Measurements from ENCODE around the gene TSPAN2.
"Not testable (repeated sequence)": the region's sequence is repeated elsewhere in the genome, so short reads cannot be mapped to it uniquely, and the experiment has no call there.

Gene TSPAN2

DNA sequence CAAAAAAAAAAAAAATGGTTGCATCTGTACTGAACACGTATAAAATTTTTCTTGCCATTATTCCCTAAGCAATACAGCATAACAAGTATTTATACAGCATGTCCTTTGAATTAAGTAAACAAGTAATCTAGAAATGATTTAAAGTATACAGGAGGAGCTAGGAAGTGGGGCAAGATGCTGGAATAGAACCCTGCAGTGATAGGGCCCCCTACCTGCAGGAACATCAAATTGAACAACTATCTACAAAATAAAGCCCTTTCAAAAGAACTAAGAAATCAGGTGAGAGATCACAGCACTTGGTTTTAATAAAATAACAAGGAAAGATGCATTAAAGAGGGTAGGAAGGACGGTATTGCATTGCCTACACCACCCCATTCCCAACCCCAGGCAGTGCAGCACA lies 48.8 kb downstream of the TSPAN2 start:
- Histone ChIP-seq H3K27ac (ENCODE audit: low read length) (no peak overlapping the region), H3K9me3 (ENCODE audit: control insufficient read depth in 2 of 2, low read length in 2 of 2) (no peaks in the 10 kb centered on the region), H3K9ac (ENCODE audit: low read length in 2 of 2) (no peak overlapping the region), H3K27me3 (ENCODE audit: control insufficient read depth in 1 of 2, insufficient read depth in 2 of 2, low read length in 2 of 2) (no peaks in the 10 kb centered on the region), H3K4me1 (ENCODE audit: control insufficient read depth, insufficient read depth, low read length) (no peaks in the 10 kb centered on the region), H3K36me3 (ENCODE audit: control insufficient read depth in 2 of 2, insufficient read depth in 2 of 2, low read length in 2 of 2) (peaks cover 6 to 19% of the 10 kb centered on the region in 2 donors), H3K4me3 (ENCODE audit: low read length in 2 of 2) (no peak overlapping the region)

DNA sequence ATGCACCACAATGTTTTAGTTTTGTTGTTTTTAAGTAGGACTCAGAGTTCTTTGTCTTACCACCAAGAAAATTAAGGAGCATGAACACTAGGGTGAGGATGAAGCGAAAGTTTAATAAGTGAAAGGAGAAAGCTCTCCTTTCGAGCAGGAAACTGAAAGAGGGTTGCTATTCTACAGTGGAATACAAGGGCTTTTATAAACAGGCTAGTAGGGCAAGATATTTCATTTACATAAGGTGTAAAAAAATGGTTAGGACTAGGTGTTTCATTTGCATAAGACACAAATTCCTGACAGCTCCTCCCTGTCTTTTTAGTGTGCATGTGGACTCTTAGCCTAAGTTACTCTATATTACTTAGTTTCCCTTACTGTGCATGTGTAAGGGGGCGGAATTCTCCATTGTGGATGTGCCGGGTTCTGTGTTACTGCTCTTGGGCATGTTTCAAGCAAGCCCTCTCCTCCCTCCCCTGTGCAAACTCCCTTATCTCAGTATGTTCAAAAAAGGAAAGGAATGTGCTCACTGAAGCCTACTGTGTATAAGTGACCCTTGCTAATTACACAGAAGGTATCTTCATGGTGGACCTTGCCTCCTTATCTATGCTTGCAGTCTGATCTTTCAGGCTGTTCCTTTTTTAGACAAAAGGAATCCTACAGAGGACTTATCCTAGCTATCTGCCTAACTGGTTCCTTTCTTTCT lies 52.3 kb downstream of the TSPAN2 start:
- Histone ChIP-seq H3K4me1 (ENCODE audit: control insufficient read depth, insufficient read depth, low read length) (no peaks in the 10 kb centered on the region), H3K27ac (ENCODE audit: low read length) (no peak overlapping the region), H3K27me3 (ENCODE audit: control insufficient read depth in 1 of 2, insufficient read depth in 2 of 2, low read length in 2 of 2) (no peaks in the 10 kb centered on the region), H3K4me3 (ENCODE audit: low read length in 2 of 2) (no peak overlapping the region), H3K9me3 (ENCODE audit: control insufficient read depth in 2 of 2, low read length in 2 of 2) (no peaks in the 10 kb centered on the region), H3K9ac (ENCODE audit: low read length in 2 of 2) (no peak overlapping the region), H3K36me3 (ENCODE audit: control insufficient read depth in 2 of 2, insufficient read depth in 2 of 2, low read length in 2 of 2) (peaks cover 5 to 14% of the 10 kb centered on the region in 2 donors)

GRCh38 chr1:115035652-115036051 lies 53.7 kb downstream of the TSPAN2 start:
- Histone ChIP-seq H3K27ac (ENCODE audit: low read length) (no peak overlapping the region), H3K4me3 (ENCODE audit: low read length in 2 of 2) (no peak overlapping the region), H3K36me3 (ENCODE audit: control insufficient read depth in 2 of 2, insufficient read depth in 2 of 2, low read length in 2 of 2) (peaks cover under 1 to 6% of the 10 kb centered on the region in 2 donors), H3K9ac (ENCODE audit: low read length in 2 of 2) (no peak overlapping the region), H3K9me3 (ENCODE audit: control insufficient read depth in 2 of 2, low read length in 2 of 2) (no peaks in the 10 kb centered on the region), H3K4me1 (ENCODE audit: control insufficient read depth, insufficient read depth, low read length) (no peaks in the 10 kb centered on the region), H3K27me3 (ENCODE audit: control insufficient read depth in 1 of 2, insufficient read depth in 2 of 2, low read length in 2 of 2) (no peaks in the 10 kb centered on the region)

GRCh38 chr1:115031595-115031994 lies 57.7 kb downstream of the TSPAN2 start:
- no peak overlapping the region for H3K9ac ChIP-seq (ENCODE audit: low read length in 2 of 2)
- H3K27ac ChIP-seq (ENCODE audit: low read length): no peak overlapping the region
- no peaks in the 10 kb centered on the region for H3K4me1 ChIP-seq (ENCODE audit: control insufficient read depth, insufficient read depth, low read length)
- H3K4me3 ChIP-seq (ENCODE audit: low read length in 2 of 2): no peak overlapping the region
- H3K27me3 ChIP-seq (ENCODE audit: control insufficient read depth in 1 of 2, insufficient read depth in 2 of 2, low read length in 2 of 2): no peaks in the 10 kb centered on the region
- no peaks in the 10 kb centered on the region for H3K9me3 ChIP-seq (ENCODE audit: control insufficient read depth in 2 of 2, low read length in 2 of 2)
- H3K36me3 ChIP-seq (ENCODE audit: control insufficient read depth in 2 of 2, insufficient read depth in 2 of 2, low read length in 2 of 2): no peaks in the 10 kb centered on the region

GRCh38 chr1:115029526-115029925 lies 59.8 kb downstream of the TSPAN2 start, which contains the start of gene TSHB:
Gene TSHB, plus strand, starts transcription at chr1:115029826. Its CDS starts 3,537 bp downstream, at chr1:115033363.
- Histone ChIP-seq H3K9me3 (ENCODE audit: control insufficient read depth in 2 of 2, low read length in 2 of 2) (no peaks in the 10 kb centered on the region), H3K9ac (ENCODE audit: low read length in 2 of 2) (no peak within 1 kb of the TSS), H3K27me3 (ENCODE audit: control insufficient read depth in 1 of 2, insufficient read depth in 2 of 2, low read length in 2 of 2) (no peaks in the 10 kb centered on the region), H3K4me3 (ENCODE audit: low read length in 2 of 2) (no peak within 1 kb of the TSS), H3K36me3 (ENCODE audit: control insufficient read depth in 2 of 2, insufficient read depth in 2 of 2, low read length in 2 of 2) (no peaks in the 10 kb centered on the region), H3K27ac (ENCODE audit: low read length) (no peak within 1 kb of the TSS), H3K4me1 (ENCODE audit: control insufficient read depth, insufficient read depth, low read length) (no peaks in the 10 kb centered on the region)

- peaks cover 0 to 3% of the 10 kb centered on the region in 2 donors for H3K27me3 ChIP-seq (ENCODE audit: control insufficient read depth in 1 of 2, insufficient read depth in 2 of 2, low read length in 2 of 2)
- H3K36me3 ChIP-seq (ENCODE audit: control insufficient read depth in 2 of 2, insufficient read depth in 2 of 2, low read length in 2 of 2): no peaks in the 10 kb centered on the region
- no peak overlapping the region for H3K4me3 ChIP-seq (ENCODE audit: low read length in 2 of 2)
- H3K9me3 ChIP-seq (ENCODE audit: control insufficient read depth in 2 of 2, low read length in 2 of 2): no peaks in the 10 kb centered on the region
- no peak overlapping the region for H3K9ac ChIP-seq (ENCODE audit: low read length in 2 of 2)
- H3K27ac ChIP-seq (ENCODE audit: low read length): no peak overlapping the region
- H3K4me1 ChIP-seq (ENCODE audit: control insufficient read depth, insufficient read depth, low read length): no peaks in the 10 kb centered on the region
Observed at GRCh38 chr1:115023593-115023992, 65.7 kb downstream of the TSPAN2 start.

- no peak overlapping the region for H3K9ac ChIP-seq (ENCODE audit: low read length in 2 of 2)
- no peaks in the 10 kb centered on the region for H3K36me3 ChIP-seq (ENCODE audit: control insufficient read depth in 2 of 2, insufficient read depth in 2 of 2, low read length in 2 of 2)
- no peak overlapping the region for H3K4me3 ChIP-seq (ENCODE audit: low read length in 2 of 2)
- H3K27ac ChIP-seq (ENCODE audit: low read length): no peak overlapping the region
- no peaks in the 10 kb centered on the region for H3K4me1 ChIP-seq (ENCODE audit: control insufficient read depth, insufficient read depth, low read length)
- no peaks in the 10 kb centered on the region for H3K9me3 ChIP-seq (ENCODE audit: control insufficient read depth in 2 of 2, low read length in 2 of 2)
- H3K27me3 ChIP-seq (ENCODE audit: control insufficient read depth in 1 of 2, insufficient read depth in 2 of 2, low read length in 2 of 2): peaks cover 0 to 3% of the 10 kb centered on the region in 2 donors
Observed at GRCh38 chr1:115021145-115021544, 68.2 kb downstream of the TSPAN2 start.

DNA sequence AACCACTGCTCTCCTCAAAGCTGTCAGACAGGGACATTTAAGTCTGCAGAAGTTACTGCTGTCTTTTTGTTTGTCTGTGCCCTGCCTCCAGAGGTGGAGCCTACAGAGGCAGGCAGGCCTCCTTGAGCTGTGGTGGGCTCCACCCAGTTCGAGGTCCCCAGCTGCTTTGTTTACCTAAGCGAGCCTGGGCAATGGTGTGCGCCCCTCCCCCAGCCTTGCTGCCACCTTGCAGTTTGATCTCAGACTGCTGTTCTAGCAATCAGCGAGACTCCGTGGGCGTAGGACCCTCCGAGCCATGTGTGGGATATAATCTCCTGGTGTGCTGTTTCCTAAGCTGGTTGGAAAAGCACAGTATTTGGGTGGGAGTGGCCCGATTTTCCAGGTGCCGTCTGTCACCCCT lies 69.8 kb downstream of the TSPAN2 start:
- H3K9me3 ChIP-seq (ENCODE audit: control insufficient read depth in 2 of 2, low read length in 2 of 2); H3K27ac ChIP-seq (ENCODE audit: low read length); H3K9ac ChIP-seq (ENCODE audit: low read length in 2 of 2); H3K36me3 ChIP-seq (ENCODE audit: control insufficient read depth in 2 of 2, insufficient read depth in 2 of 2, low read length in 2 of 2); H3K27me3 ChIP-seq (ENCODE audit: control insufficient read depth in 1 of 2, insufficient read depth in 2 of 2, low read length in 2 of 2); H3K4me1 ChIP-seq (ENCODE audit: control insufficient read depth, insufficient read depth, low read length); H3K4me3 ChIP-seq (ENCODE audit: low read length in 2 of 2): not testable (repeated sequence)

GRCh38 chr1:115013792-115014191 lies 75.5 kb downstream of the TSPAN2 start:
- Histone ChIP-seq H3K4me1 (ENCODE audit: control insufficient read depth, insufficient read depth, low read length) (no peaks in the 10 kb centered on the region), H3K27ac (ENCODE audit: low read length) (no peak overlapping the region), H3K36me3 (ENCODE audit: control insufficient read depth in 2 of 2, insufficient read depth in 2 of 2, low read length in 2 of 2) (no peaks in the 10 kb centered on the region), H3K9me3 (ENCODE audit: control insufficient read depth in 2 of 2, low read length in 2 of 2) (no peaks in the 10 kb centered on the region), H3K9ac (ENCODE audit: low read length in 2 of 2) (no peak overlapping the region), H3K27me3 (ENCODE audit: control insufficient read depth in 1 of 2, insufficient read depth in 2 of 2, low read length in 2 of 2) (no peaks in the 10 kb centered on the region), H3K4me3 (ENCODE audit: low read length in 2 of 2) (no peak overlapping the region)

DNA sequence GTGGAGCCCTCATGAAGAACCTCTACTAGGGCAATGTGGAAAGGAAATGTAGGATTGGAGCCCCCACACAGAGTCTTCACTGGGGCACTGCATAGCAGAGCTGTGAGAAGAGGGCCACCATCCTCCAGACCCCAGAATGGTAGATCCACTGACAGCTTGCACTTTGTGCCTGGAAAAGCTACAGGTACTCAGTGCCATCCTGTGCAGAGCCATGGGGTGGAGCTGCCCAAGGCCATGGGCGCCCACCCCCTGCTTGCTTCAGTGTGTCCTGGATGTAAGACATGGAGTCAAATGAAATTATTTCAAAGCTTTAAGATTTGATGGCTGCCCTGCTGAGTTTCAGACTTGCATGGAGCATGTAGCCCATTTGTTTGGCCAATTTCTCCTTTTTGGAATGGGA lies 76.9 kb downstream of the TSPAN2 start:
- H3K4me3 ChIP-seq (ENCODE audit: low read length in 2 of 2): no peak overlapping the region
- no peaks in the 10 kb centered on the region for H3K36me3 ChIP-seq (ENCODE audit: control insufficient read depth in 2 of 2, insufficient read depth in 2 of 2, low read length in 2 of 2)

DNA sequence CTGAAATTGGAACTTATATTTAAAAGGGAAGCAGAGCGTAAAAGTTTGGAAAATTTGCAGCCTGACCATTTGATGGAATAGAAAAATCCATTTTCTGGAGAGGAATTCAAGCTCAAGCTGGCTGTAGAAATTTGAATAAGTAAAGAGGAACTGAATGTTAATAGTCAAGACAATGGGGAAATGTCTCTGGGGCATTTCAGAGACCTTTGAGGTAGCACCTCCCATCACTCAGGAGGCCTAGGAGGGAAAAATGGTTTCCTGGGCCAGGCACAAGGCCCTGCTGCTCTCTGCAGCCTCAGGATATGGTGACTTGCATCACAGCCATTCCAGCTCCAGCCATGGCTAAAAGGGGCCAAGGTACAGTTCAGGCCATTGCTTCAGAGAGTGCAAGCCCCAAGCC lies 77.3 kb downstream of the TSPAN2 start:
- Histone ChIP-seq H3K9ac (ENCODE audit: low read length in 2 of 2) (no peak overlapping the region), H3K9me3 (ENCODE audit: control insufficient read depth in 2 of 2, low read length in 2 of 2) (no peaks in the 10 kb centered on the region), H3K27me3 (ENCODE audit: control insufficient read depth in 1 of 2, insufficient read depth in 2 of 2, low read length in 2 of 2) (no peaks in the 10 kb centered on the region), H3K4me3 (ENCODE audit: low read length in 2 of 2) (no peak overlapping the region), H3K36me3 (ENCODE audit: control insufficient read depth in 2 of 2, insufficient read depth in 2 of 2, low read length in 2 of 2) (no peaks in the 10 kb centered on the region), H3K27ac (ENCODE audit: low read length) (no peak overlapping the region), H3K4me1 (ENCODE audit: control insufficient read depth, insufficient read depth, low read length) (no peaks in the 10 kb centered on the region)

More for the DNA sequence above, 76.9 kb downstream of the TSPAN2 start:
- Histone ChIP-seq H3K27me3 (ENCODE audit: control insufficient read depth in 1 of 2, insufficient read depth in 2 of 2, low read length in 2 of 2) (no peaks in the 10 kb centered on the region), H3K4me1 (ENCODE audit: control insufficient read depth, insufficient read depth, low read length) (no peaks in the 10 kb centered on the region), H3K27ac (ENCODE audit: low read length) (no peak overlapping the region), H3K9me3 (ENCODE audit: control insufficient read depth in 2 of 2, low read length in 2 of 2) (no peaks in the 10 kb centered on the region), H3K9ac (ENCODE audit: low read length in 2 of 2) (no peak overlapping the region)
